ENCODE data around the gene STAB1. TPM values are rescaled to one million over a fixed set of nuclear protein-coding genes. Genes with fewer than 3 reads are reported as not detected.

The STAB1 gene
- total RNA-seq, 1 experiment from 2014 or later, result 0.52 TPM

- no peak for DNase-seq
- Histone ChIP-seq H3K4me3 (ENCODE audit: insufficient read depth, low read depth, low read length) (no peak overlapping the region), H3K36me3 (replicated peaks; ENCODE audit: control insufficient read depth, insufficient read depth, low read length) (peaks cover 32% of the 10 kb centered on the region)
Measured at GRCh38 chr3:52487788-52488691, 7.1 kb upstream of the STAB1 start.

GRCh38 chr3:52488746-52489145 is 6.4 kb upstream of the STAB1 start:
- Histone ChIP-seq H3K4me3 (ENCODE audit: insufficient read depth, low read depth, low read length) (no peak overlapping the region), H3K27me3 (ENCODE audit: control insufficient read depth, insufficient read depth, low read length) (no peaks in the 10 kb centered on the region), H3K36me3 (replicated peaks; ENCODE audit: control insufficient read depth, insufficient read depth, low read length) (peaks cover 32% of the 10 kb centered on the region)
- DNase-seq, result no peak

More at GRCh38 chr3:52487788-52488691, 7.1 kb upstream of the STAB1 start:
- H3K27me3 ChIP-seq (ENCODE audit: control insufficient read depth, insufficient read depth, low read length), result no peaks in the 10 kb centered on the region

GRCh38 chr3:52489453-52489852 is 5.7 kb upstream of the STAB1 start:
- peaks cover 32% of the 10 kb centered on the region for H3K36me3 ChIP-seq (replicated peaks; ENCODE audit: control insufficient read depth, insufficient read depth, low read length)
- no peak for DNase-seq
- H3K4me3 ChIP-seq (ENCODE audit: insufficient read depth, low read depth, low read length), result no peak overlapping the region

GRCh38 chr3:52490035-52490938 is 4.9 kb upstream of the STAB1 start:
- peaks cover 29% of the 10 kb centered on the region for H3K36me3 ChIP-seq (replicated peaks; ENCODE audit: control insufficient read depth, insufficient read depth, low read length)
- H3K4me3 ChIP-seq (ENCODE audit: insufficient read depth, low read depth, low read length), result no peak overlapping the region
- no peaks in the 10 kb centered on the region for H3K27me3 ChIP-seq (ENCODE audit: control insufficient read depth, insufficient read depth, low read length)
- DNase-seq, result no peak

More at GRCh38 chr3:52489453-52489852, 5.7 kb upstream of the STAB1 start:
- H3K27me3 ChIP-seq (ENCODE audit: control insufficient read depth, insufficient read depth, low read length), result no peaks in the 10 kb centered on the region

- Histone ChIP-seq H3K4me3 (ENCODE audit: insufficient read depth, low read depth, low read length) (no peak overlapping the region), H3K27me3 (ENCODE audit: control insufficient read depth, insufficient read depth, low read length) (no peaks in the 10 kb centered on the region), H3K36me3 (replicated peaks; ENCODE audit: control insufficient read depth, insufficient read depth, low read length) (peaks cover 28% of the 10 kb centered on the region)
- DNase-seq, result no peak
Measured at GRCh38 chr3:52490939-52491526, 4.1 kb upstream of the STAB1 start.

- Histone ChIP-seq H3K27me3 (ENCODE audit: control insufficient read depth, insufficient read depth, low read length) (no peaks in the 10 kb centered on the region), H3K36me3 (replicated peaks; ENCODE audit: control insufficient read depth, insufficient read depth, low read length) (peaks cover 26% of the 10 kb centered on the region), H3K4me3 (ENCODE audit: insufficient read depth, low read depth, low read length) (no peak overlapping the region)
- no peak for DNase-seq
Measured at GRCh38 chr3:52492059-52492458, 3.1 kb upstream of the STAB1 start.

- Histone ChIP-seq H3K27me3 (ENCODE audit: control insufficient read depth, insufficient read depth, low read length) (no peaks in the 10 kb centered on the region), H3K4me3 (ENCODE audit: insufficient read depth, low read depth, low read length) (no peak overlapping the region), H3K36me3 (replicated peaks; ENCODE audit: control insufficient read depth, insufficient read depth, low read length) (peaks cover 21% of the 10 kb centered on the region)
- DNase-seq, result no peak
Measured at GRCh38 chr3:52493232-52494017, 1.7 kb upstream of the STAB1 start.

- H3K36me3 ChIP-seq (replicated peaks; ENCODE audit: control insufficient read depth, insufficient read depth, low read length), result peaks cover 18% of the 10 kb centered on the region
- peak; percentile 78 for DNase-seq
- H3K4me3 ChIP-seq (ENCODE audit: insufficient read depth, low read depth, low read length), result no peak overlapping the region
- no peaks in the 10 kb centered on the region for H3K27me3 ChIP-seq (ENCODE audit: control insufficient read depth, insufficient read depth, low read length)
Measured at GRCh38 chr3:52494445-52494844, 693 bp upstream of the STAB1 start.

GRCh38 chr3:52495777-52496602 is 852 bp downstream of the STAB1 start:
- no peak overlapping the region for H3K4me3 ChIP-seq (ENCODE audit: insufficient read depth, low read depth, low read length)
- peaks cover 3% of the 10 kb centered on the region for H3K36me3 ChIP-seq (replicated peaks; ENCODE audit: control insufficient read depth, insufficient read depth, low read length)
- DNase-seq, result no peak
- H3K27me3 ChIP-seq (ENCODE audit: control insufficient read depth, insufficient read depth, low read length), result no peaks in the 10 kb centered on the region

GRCh38 chr3:52498137-52499054 is 3.3 kb downstream of the STAB1 start:
- Histone ChIP-seq H3K36me3 (replicated peaks; ENCODE audit: control insufficient read depth, insufficient read depth, low read length) (no peaks in the 10 kb centered on the region), H3K4me3 (ENCODE audit: insufficient read depth, low read depth, low read length) (no peak overlapping the region), H3K27me3 (ENCODE audit: control insufficient read depth, insufficient read depth, low read length) (no peaks in the 10 kb centered on the region)
- DNase-seq, result no peak

GRCh38 chr3:52501046-52501445 is 5.9 kb downstream of the STAB1 start:
- Histone ChIP-seq H3K36me3 (replicated peaks; ENCODE audit: control insufficient read depth, insufficient read depth, low read length) (no peaks in the 10 kb centered on the region), H3K27me3 (ENCODE audit: control insufficient read depth, insufficient read depth, low read length) (no peaks in the 10 kb centered on the region), H3K4me3 (ENCODE audit: insufficient read depth, low read depth, low read length) (no peak overlapping the region)
- DNase-seq, result no peak

- Histone ChIP-seq H3K36me3 (replicated peaks; ENCODE audit: control insufficient read depth, insufficient read depth, low read length) (no peaks in the 10 kb centered on the region), H3K27me3 (ENCODE audit: control insufficient read depth, insufficient read depth, low read length) (no peaks in the 10 kb centered on the region)
- DNase-seq, result no peak
Measured at GRCh38 chr3:52502001-52502400, 6.9 kb downstream of the STAB1 start.

More at GRCh38 chr3:52502001-52502400, 6.9 kb downstream of the STAB1 start:
- H3K4me3 ChIP-seq (ENCODE audit: insufficient read depth, low read depth, low read length), result no peak overlapping the region
